Activated T-helper 1 cell treated with anti-CD3 and anti-CD28 coated beads, Interleukin-12 subunit alpha, Interleukin-12 subunit beta, Interleukin-2, Interleukin-4 antibody, amounts not matched to agents 30 ng/mL and 10 ng/mL and 1 ng/mL, durations not matched to agents 14 hours and 24 hours and 36 hours (primary cell): Measurements from ENCODE around the gene DHRS1. TPM values are rescaled to one million over a fixed set of nuclear protein-coding genes. Genes with fewer than 3 reads are reported as not detected.
"Not testable (repeated sequence)": the region's sequence is repeated elsewhere in the genome, so short reads cannot be mapped to it uniquely, and the experiment has no call there.

Experiments used
- DNase-seq: peaks from one replicate; pipeline ENCODE4 v3.0.0; 2021; ENCODE audit warnings: low spot score
- H3K27ac Mint-ChIP-seq: one replicate; pipeline ENCODE4 v1.8.0; 2021; ENCODE audit warnings: mild to moderate bottlenecking, mixed read lengths
- H3K27me3 Mint-ChIP-seq: one replicate; pipeline ENCODE4 v1.8.0; 2022; ENCODE audit warnings: mild to moderate bottlenecking, moderate library complexity, mixed read lengths; ENCODE audit not compliant: insufficient read depth
- H3K36me3 Mint-ChIP-seq: one replicate; pipeline ENCODE4 v1.8.0; 2021; ENCODE audit warnings: low read depth, mixed read lengths
- H3K4me1 Mint-ChIP-seq: one replicate; pipeline ENCODE4 v1.8.0; 2021; ENCODE audit warnings: low read depth, mixed read lengths
- H3K4me3 Mint-ChIP-seq: one replicate; pipeline ENCODE4 v1.8.0; 2021; ENCODE audit warnings: mild to moderate bottlenecking, moderate library complexity, mixed read lengths
- H3K9me3 Mint-ChIP-seq: one replicate; pipeline ENCODE4 v1.8.0; 2021; ENCODE audit warnings: mixed read lengths
- intact Hi-C: fragments of 100-400 bp; cut with micrococcal nuclease; formaldehyde crosslinking; loops from one replicate; pipeline ENCODE4 v1.15.1; 2024
- total RNA-seq: library from RNA; stranded (reverse); gene quantifications from 2 replicates; pipeline ENCODE4 v1.2.3, GENCODE V29; 2022

Gene DHRS1
- total RNA-seq, 1 donor from 2014 or later = 7.5 TPM

DNA sequence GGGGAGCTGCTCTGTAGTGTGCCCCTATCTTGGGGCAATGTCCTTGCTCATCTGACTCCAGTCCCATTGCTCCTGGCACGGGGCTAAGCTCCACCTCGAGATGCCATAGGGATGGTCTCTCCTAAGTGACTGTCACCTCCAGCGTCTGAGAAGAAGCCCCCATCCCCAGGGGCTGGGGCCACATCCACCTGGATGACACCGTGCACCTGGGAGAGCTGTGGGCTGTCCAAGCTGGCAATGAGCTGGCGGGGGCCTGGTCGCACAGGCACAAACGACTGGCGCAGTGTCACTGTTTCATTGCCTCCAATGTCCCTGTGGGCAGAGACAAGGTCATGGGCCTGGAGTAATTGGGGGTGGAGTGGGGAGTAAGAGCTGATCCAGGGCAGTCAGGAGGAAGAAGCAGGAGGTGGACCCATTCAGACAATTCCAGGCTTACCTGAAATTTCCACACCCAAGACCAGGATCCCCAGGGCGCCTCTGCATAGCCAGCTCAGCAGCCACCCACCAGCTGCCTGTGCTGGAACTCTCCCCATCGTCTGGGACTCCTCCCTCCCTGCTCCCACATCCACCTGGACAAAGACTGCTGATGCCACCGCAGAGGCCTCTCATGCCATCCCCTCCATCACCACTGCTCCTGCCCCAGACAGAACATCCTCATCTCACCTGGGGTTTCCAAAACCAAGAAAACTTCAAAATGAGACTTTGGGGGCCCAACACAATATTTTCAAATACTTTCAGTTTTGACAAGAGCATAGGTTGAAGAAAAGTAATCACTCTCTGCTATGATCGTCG is 50.2 kb downstream of the DHRS1 start:
- H3K9me3 Mint-ChIP-seq = no peaks in the 10 kb centered on the region
- H3K27ac Mint-ChIP-seq = peak overlapping the region; percentile 61
- H3K4me3 Mint-ChIP-seq = peak overlapping the region; percentile 41
- intact Hi-C loops = no loop called here
- H3K27me3 Mint-ChIP-seq = no peaks in the 10 kb centered on the region
- H3K4me1 Mint-ChIP-seq = peaks cover 51% of the 10 kb centered on the region
- peaks cover 18% of the 10 kb centered on the region for H3K36me3 Mint-ChIP-seq
- no peak for DNase-seq

DNA sequence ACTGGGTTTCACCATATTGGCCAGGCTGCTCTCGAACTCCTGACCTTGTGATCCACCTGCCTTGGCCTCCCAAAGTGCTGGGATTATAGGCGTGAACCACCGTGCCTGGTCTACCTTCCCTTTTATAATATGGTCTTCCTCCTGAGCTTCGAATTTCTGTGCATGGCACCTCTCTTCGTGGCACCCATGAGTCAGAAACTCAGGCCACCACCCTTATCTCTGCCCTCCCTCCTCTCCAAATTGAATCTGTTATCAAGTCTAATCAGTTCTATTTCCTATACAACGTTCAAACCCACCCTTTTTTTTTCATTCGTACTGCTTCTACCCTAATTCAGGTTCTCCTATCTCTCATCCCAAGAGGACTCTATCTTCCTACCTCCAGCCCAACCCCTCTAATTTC is 52.2 kb downstream of the DHRS1 start:
- Mint-ChIP-seq H3K36me3 (peaks cover 18% of the 10 kb centered on the region), H3K4me3 (peak overlapping the region; percentile 28), H3K9me3 (no peaks in the 10 kb centered on the region), H3K27ac (peak overlapping the region; percentile 67), H3K27me3 (no peaks in the 10 kb centered on the region), H3K4me1 (peaks cover 63% of the 10 kb centered on the region)
- intact Hi-C loops = no loop called here
- DNase-seq = no peak

DNA sequence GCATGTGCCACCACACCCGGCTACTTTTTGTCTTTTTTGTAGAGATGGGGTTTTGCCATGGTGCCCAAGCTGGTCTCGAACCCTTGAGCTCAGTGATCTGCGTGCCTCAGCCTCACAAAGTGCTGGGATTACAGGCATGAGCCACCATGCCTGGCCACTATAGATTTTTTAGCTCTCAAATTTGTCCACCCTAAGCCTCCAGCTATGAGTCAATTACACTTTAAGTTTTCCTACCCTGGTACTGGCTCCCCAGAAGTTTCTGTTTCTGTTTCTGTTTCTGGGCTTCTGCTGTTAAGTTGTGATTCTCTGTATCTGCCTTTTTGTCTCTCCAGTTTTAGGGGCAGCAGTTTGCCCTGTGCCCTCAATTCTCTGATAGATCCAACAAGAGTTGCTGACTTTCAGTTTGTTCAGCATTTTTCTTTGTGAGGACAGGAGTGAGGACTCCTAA is 52.8 kb downstream of the DHRS1 start:
- Mint-ChIP-seq H3K36me3 (peaks cover 18% of the 10 kb centered on the region), H3K4me1 (peaks cover 63% of the 10 kb centered on the region), H3K9me3 (no peaks in the 10 kb centered on the region), H3K27ac (peak overlapping the region; percentile 93), H3K4me3 (peak overlapping the region; percentile 74), H3K27me3 (no peaks in the 10 kb centered on the region)
- intact Hi-C loops = no loop called here
- DNase-seq = peak; percentile 35

DNA sequence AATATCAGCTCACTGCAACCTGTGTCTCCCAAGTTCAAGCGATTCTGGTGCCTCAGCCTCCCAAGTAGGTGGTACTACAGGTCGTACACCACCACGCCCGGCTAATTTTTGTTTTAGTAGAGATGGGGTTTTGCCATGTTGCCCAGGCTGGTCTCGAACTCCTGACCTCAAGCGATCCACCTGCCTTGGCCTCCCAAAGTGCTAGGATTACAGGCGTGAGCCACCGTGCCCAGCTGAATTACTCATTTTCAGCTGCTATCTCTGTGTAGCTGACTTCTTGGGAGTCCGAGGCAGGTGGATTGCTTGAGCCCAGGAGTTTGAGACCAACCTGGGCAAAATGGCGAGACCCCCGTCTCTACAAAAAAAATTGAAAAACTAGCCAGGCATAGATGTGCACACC is 54.2 kb downstream of the DHRS1 start:
- H3K27ac Mint-ChIP-seq, intact Hi-C loops, DNase-seq, H3K27me3 Mint-ChIP-seq, H3K9me3 Mint-ChIP-seq: not testable (repeated sequence)
- Mint-ChIP-seq H3K36me3 (peaks cover 25% of the 10 kb centered on the region), H3K4me1 (peaks cover 57% of the 10 kb centered on the region), H3K4me3 (peak overlapping the region; percentile 29)

DNA sequence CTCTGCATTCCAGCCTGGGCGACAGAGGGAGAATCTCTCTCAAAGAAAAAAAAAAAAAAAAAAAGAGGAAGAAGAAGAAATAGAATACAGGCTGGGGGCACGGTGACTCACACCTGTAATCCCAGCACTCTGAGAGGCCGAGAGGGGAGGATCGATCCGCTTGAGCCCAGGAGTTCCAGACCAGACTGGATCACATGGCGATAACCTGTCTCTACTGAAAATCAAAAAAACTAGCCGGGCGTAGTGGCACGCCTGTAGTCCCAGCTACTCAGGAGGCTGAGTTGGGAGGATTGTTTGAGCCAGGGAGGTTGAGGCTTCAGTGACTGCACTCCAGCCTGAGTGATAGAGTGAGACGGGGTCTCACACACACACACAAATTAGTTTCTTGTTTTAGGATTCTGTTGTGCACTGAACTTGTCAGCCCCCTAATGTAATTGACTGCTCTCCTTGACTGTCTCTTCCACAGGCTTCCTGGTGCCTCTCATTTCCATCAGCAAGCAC is 56.2 kb downstream of the DHRS1 start:
- Mint-ChIP-seq H3K36me3 (peaks cover 34% of the 10 kb centered on the region), H3K27me3 (no peaks in the 10 kb centered on the region), H3K4me3 (peak overlapping the region; percentile 96), H3K27ac (peak overlapping the region; percentile 99), H3K4me1 (peaks cover 63% of the 10 kb centered on the region), H3K9me3 (no peaks in the 10 kb centered on the region)
- DNase-seq = no peak
- intact Hi-C loops = loop anchor here (1.0 to 2.0 kb wide), 5 partner anchors 45 to 229 kb away; partner anchors contain the start of gene IPO4

DNA sequence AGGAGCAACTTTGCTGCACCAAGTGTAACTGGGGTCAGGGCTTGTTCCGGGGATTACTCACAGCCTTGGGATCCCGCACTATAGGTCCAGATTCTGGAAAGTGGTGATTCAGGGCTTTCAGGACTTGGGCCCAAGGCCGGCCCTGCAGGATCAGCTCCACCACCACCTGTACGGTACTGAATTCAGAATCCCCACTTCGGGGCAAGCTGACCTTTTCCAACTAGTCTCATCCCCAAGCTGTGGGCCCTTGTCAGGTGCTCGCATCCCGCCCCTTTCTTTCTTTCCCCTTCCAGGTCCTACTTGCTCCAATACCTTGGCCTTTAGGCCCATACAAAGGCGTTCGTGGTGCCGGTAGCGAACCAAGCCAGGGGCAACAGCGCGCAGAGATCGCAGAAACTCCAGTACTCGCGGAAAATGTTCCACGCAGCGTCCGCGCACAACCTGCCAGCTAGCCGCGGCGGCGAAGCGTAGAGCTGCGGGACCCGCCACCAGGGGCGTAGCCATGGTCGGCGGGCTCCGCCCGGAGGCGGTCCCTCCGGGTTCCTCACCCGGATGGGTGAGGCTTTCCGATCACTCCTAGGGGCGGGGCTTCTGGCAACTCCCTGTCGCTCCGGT is 57.6 kb downstream of the DHRS1 start:
- Mint-ChIP-seq H3K36me3 (peaks cover 39% of the 10 kb centered on the region), H3K4me3 (peak overlapping the region; percentile 96), H3K27me3 (no peaks in the 10 kb centered on the region), H3K4me1 (peaks cover 58% of the 10 kb centered on the region), H3K9me3 (no peaks in the 10 kb centered on the region), H3K27ac (peak overlapping the region; percentile 99)
- intact Hi-C loops = loop anchor here (1.0 to 2.0 kb wide), 12 partner anchors 10 to 227 kb away; partner anchors contain the start of genes DCAF11, GMPR2, IPO4 and IRF9
- DNase-seq = peak; percentile 93

Other genes with a start within 250 kb of the DHRS1 start
- 3.0 and 3.4 TPM in 2 replicates for gene CARMIL3, start 247.8 kb downstream of the DHRS1 start, total RNA-seq
- not detected in 2 replicates for gene CPNE6, start 228.2 kb downstream of the DHRS1 start, total RNA-seq
- gene PCK2, start 205.5 kb downstream of the DHRS1 start, total RNA-seq = 55.0 and 62.8 TPM in 2 replicates
- gene DCAF11, start 185.0 kb downstream of the DHRS1 start, total RNA-seq = 69.9 and 71.6 TPM in 2 replicates
- 2.1 and 2.7 TPM in 2 replicates for gene NRL, start 184.8 kb downstream of the DHRS1 start, total RNA-seq
- gene FITM1, start 169.1 kb downstream of the DHRS1 start, total RNA-seq = 0.26 TPM in 1 of 2 replicates, not detected in the other
- 291 and 295 TPM in 2 replicates for gene PSME1, start 163.6 kb downstream of the DHRS1 start, total RNA-seq
- 22.9 and 28.3 TPM in 2 replicates for gene EMC9, start 158.2 kb downstream of the DHRS1 start, total RNA-seq
- 575 and 588 TPM in 2 replicates for gene PSME2, start 153.2 kb downstream of the DHRS1 start, total RNA-seq
- 115 and 129 TPM in 2 replicates for gene RNF31, start 152.3 kb downstream of the DHRS1 start, total RNA-seq
- gene IRF9, start 138.5 kb downstream of the DHRS1 start, total RNA-seq = 130 and 152 TPM in 2 replicates
- gene REC8, start 127.7 kb downstream of the DHRS1 start, total RNA-seq = 27.8 and 28.9 TPM in 2 replicates
- gene IPO4, start 111.0 kb downstream of the DHRS1 start, total RNA-seq = 106 and 107 TPM in 2 replicates
- 34.5 and 35.3 TPM in 2 replicates for gene TM9SF1, start 104.3 kb downstream of the DHRS1 start, total RNA-seq
- 0.42 and 0.49 TPM in 2 replicates for gene TSSK4, start 94.1 kb downstream of the DHRS1 start, total RNA-seq
- 86.5 and 95.8 TPM in 2 replicates for gene CHMP4A, start 86.3 kb downstream of the DHRS1 start, total RNA-seq
- 11.6 and 12.9 TPM in 2 replicates for gene MDP1, start 83.7 kb downstream of the DHRS1 start, total RNA-seq
- gene NEDD8, start 67.4 kb downstream of the DHRS1 start, total RNA-seq = 177 and 185 TPM in 2 replicates
- 40.8 and 41.4 TPM in 2 replicates for gene GMPR2, start 66.9 kb downstream of the DHRS1 start, total RNA-seq
- gene TINF2, start 57.2 kb downstream of the DHRS1 start, total RNA-seq = 90.9 and 95.9 TPM in 2 replicates
- 4.1 and 4.8 TPM in 2 replicates for gene TGM1, start 36.6 kb downstream of the DHRS1 start, total RNA-seq
- 52.2 and 54.4 TPM in 2 replicates for gene RABGGTA, start 28.2 kb downstream of the DHRS1 start, total RNA-seq
- 49.3 and 52.6 TPM in 2 replicates for gene NOP9, start 70 bp upstream of the DHRS1 start, total RNA-seq
- gene CIDEB, start 8.2 kb upstream of the DHRS1 start, total RNA-seq = 18.1 and 18.7 TPM in 2 replicates
- 8.9 and 10.3 TPM in 2 replicates for gene LTB4R2, start 10.4 kb upstream of the DHRS1 start, total RNA-seq
- gene LTB4R, start 11.7 kb upstream of the DHRS1 start, total RNA-seq = 10.1 and 11.1 TPM in 2 replicates
- 0.93 and 1.5 TPM in 2 replicates for gene ADCY4, start 35.3 kb upstream of the DHRS1 start, total RNA-seq
- gene RIPK3, start 40.2 kb upstream of the DHRS1 start, total RNA-seq = 14.3 and 14.5 TPM in 2 replicates
- not detected in 2 replicates for gene NFATC4, start 68.4 kb upstream of the DHRS1 start, total RNA-seq
- 0.02 TPM in 1 of 2 replicates, not detected in the other for gene NYNRIN, start 99.2 kb upstream of the DHRS1 start, total RNA-seq
- 5.2 and 5.5 TPM in 2 replicates for gene CBLN3, start 129.9 kb upstream of the DHRS1 start, total RNA-seq
- gene KHNYN, start 130.2 kb upstream of the DHRS1 start, total RNA-seq = 65.9 and 72.0 TPM in 2 replicates
- 41.5 and 48.0 TPM in 2 replicates for gene SDR39U1, start 143.0 kb upstream of the DHRS1 start, total RNA-seq
- not detected in 2 replicates for gene CMA1, start 208.5 kb upstream of the DHRS1 start, total RNA-seq